Thyroid gland (tissue), 4 donors: ENCODE data around the gene KRT75. TPM values are rescaled to one million over a fixed set of nuclear protein-coding genes. Genes with fewer than 3 reads are reported as not detected.

ENCODE experiments used
- DNase-seq, 2 donors: peaks; one replicate each; pipeline ENCODE4 v3.0.0-alpha.2; 2019
- H3K27ac ChIP-seq, 3 donors: fragments of 200-600 bp; sonication (generic); 1 replicate in 2 of 3; 2 replicates in 1 of 3; pipeline ENCODE4 v1.5.1; 2016 to 2019; ENCODE audit warnings: mild to moderate bottlenecking in 1 of 3, moderate library complexity in 1 of 3
- H3K27me3 ChIP-seq: fragments of 200-600 bp; sonication (generic); one replicate; pipeline ENCODE4 v1.5.1; 2019
- H3K36me3 ChIP-seq, 2 donors: fragments of 200-600 bp; sonication (generic); one replicate each; pipeline ENCODE4 v1.5.1; 2016 to 2019
- H3K4me1 ChIP-seq, 2 donors: fragments of 200-600 bp; sonication (generic); one replicate each; pipeline ENCODE4 v1.5.1; 2017 to 2019
- H3K4me3 ChIP-seq, 3 donors: fragments of 200-600 bp; sonication (generic); replicated peaks in 1 of 3; 1 replicate in 2 of 3; 2 replicates in 1 of 3; pipeline ENCODE4 v1.5.1; 2016; ENCODE audit warnings: mild to moderate bottlenecking in 1 of 3
- H3K9me3 ChIP-seq: fragments of 200-600 bp; sonication (generic); one replicate; pipeline ENCODE4 v1.5.1; 2017
- CTCF ChIP-seq, 6 experiments: fragments of 200-600 bp in 3 of 6; fragments of 450-650 bp in 3 of 6; sonication (generic) in 3 of 6; IDR thresholded peaks; one replicate each; pipeline ENCODE4 v1.5.1; 2016 to 2019; ENCODE audit warnings: antibody characterized with exemption in 6 of 6, mild to moderate bottlenecking in 2 of 6, inconsistent platforms in 1 of 6, moderate library complexity in 1 of 6
- POLR2A ChIP-seq, 2 donors: fragments of 450-650 bp; IDR thresholded peaks; one replicate each; pipeline ENCODE4 v1.6.1; 2017; ENCODE audit warnings: antibody characterized with exemption in 2 of 2, mild to moderate bottlenecking in 2 of 2, moderate library complexity in 1 of 2
- WGBS, 2 donors: methylation state at CpG; one replicate each; pipeline ENCODE4 v1.1.5; 2017; 5-methylcytosine and 5-hydroxymethylcytosine counted together
- intact Hi-C: fragments of 100-400 bp; cut with DNase I; formaldehyde crosslinking; loops from one replicate; pipeline ENCODE4 v1.15.1; 2023
- total RNA-seq, 4 donors: library from RNA; depleted of rRNA; stranded (reverse); fragments of >200 nt; gene quantifications; one replicate each; pipeline ENCODE4 v1.2.3, GENCODE V29; 2016

Gene KRT75
- total RNA-seq, 4 donors from 2014 or later = not detected

- Histone ChIP-seq H3K4me3 (no peak within 1 kb of the TSS), H3K4me1 (no peaks in the 10 kb centered on the region), H3K27ac (no peak within 1 kb of the TSS), H3K27me3 (no peaks in the 10 kb centered on the region), H3K9me3 (no peaks in the 10 kb centered on the region), H3K36me3 (no peaks in the 10 kb centered on the region)
- WGBS, 2 donors = 83 to 87% methylated on average over 10 to 14 of the region's 14 CpGs
- no peak for DNase-seq
- intact Hi-C loops = no loop called here
- no peak for TF ChIP-seq CTCF (IDR thresholded peaks at IDR 0.05)
- no peak for TF ChIP-seq POLR2A (IDR thresholded peaks at IDR 0.05)
Observed at GRCh38 chr12:52405922-52406385, 28.2 kb downstream of the KRT75 start, which contains the start of gene KRT82. Gene KRT82 (minus strand): TSS chr12:52406335. CDS start chr12:52406277, 58 bp downstream.

- Histone ChIP-seq H3K27ac (no peak overlapping the region), H3K36me3 (no peaks in the 10 kb centered on the region), H3K4me3 (no peak overlapping the region), H3K9me3 (no peaks in the 10 kb centered on the region), H3K27me3 (no peaks in the 10 kb centered on the region), H3K4me1 (no peaks in the 10 kb centered on the region)
- TF ChIP-seq CTCF (IDR thresholded peaks at IDR 0.05) = no peak
- no peak for TF ChIP-seq POLR2A (IDR thresholded peaks at IDR 0.05)
- intact Hi-C loops = no loop called here
- 92 to 94% methylated on average over 2 to 3 of the region's 3 CpGs for WGBS, 2 donors
- no peak for DNase-seq
Observed at GRCh38 chr12:52404951-52405350, 29.2 kb downstream of the KRT75 start.

GRCh38 chr12:52403561-52403960 is 30.6 kb downstream of the KRT75 start:
- Histone ChIP-seq H3K4me1 (no peaks in the 10 kb centered on the region), H3K9me3 (no peaks in the 10 kb centered on the region), H3K36me3 (no peaks in the 10 kb centered on the region), H3K4me3 (no peak overlapping the region), H3K27ac (no peak overlapping the region), H3K27me3 (no peaks in the 10 kb centered on the region)
- TF ChIP-seq POLR2A (IDR thresholded peaks at IDR 0.05) (no peak), CTCF (IDR thresholded peaks at IDR 0.05) (no peak)
- DNase-seq = no peak
- intact Hi-C loops = no loop called here
- 91 to 95% methylated on average over 5 to 9 of the region's 9 CpGs for WGBS, 2 donors

GRCh38 chr12:52402873-52403540 is 31.2 kb downstream of the KRT75 start:
- no peak for DNase-seq
- WGBS, 2 donors = 68 to 70% methylated on average over 3 of the region's 3 CpGs
- intact Hi-C loops = no loop called here
- H3K36me3 ChIP-seq = no peaks in the 10 kb centered on the region
- no peaks in the 10 kb centered on the region for H3K9me3 ChIP-seq
- H3K27me3 ChIP-seq = no peaks in the 10 kb centered on the region
- H3K4me1 ChIP-seq = no peaks in the 10 kb centered on the region
- H3K4me3 ChIP-seq = no peak overlapping the region
- TF ChIP-seq CTCF (IDR thresholded peaks at IDR 0.05) (no peak), POLR2A (IDR thresholded peaks at IDR 0.05) (no peak)
- no peak overlapping the region for H3K27ac ChIP-seq

GRCh38 chr12:52402377-52402776 is 31.8 kb downstream of the KRT75 start:
- no peak for TF ChIP-seq POLR2A (IDR thresholded peaks at IDR 0.05)
- no peak for TF ChIP-seq CTCF (IDR thresholded peaks at IDR 0.05)
- WGBS, 2 donors = 94 to 98% methylated on average over 2 of the region's 2 CpGs
- Histone ChIP-seq H3K4me1 (no peaks in the 10 kb centered on the region), H3K9me3 (no peaks in the 10 kb centered on the region), H3K27ac (no peak overlapping the region), H3K36me3 (no peaks in the 10 kb centered on the region), H3K4me3 (no peak overlapping the region), H3K27me3 (no peaks in the 10 kb centered on the region)
- DNase-seq = no peak
- intact Hi-C loops = no loop called here
